22Rv1 (cell line): ENCODE results near the gene EDEM1.

Experiments used
- H3K27ac ChIP-seq: fragments of 450-650 bp; 2 replicates; pipeline ENCODE4 v1.5.1; 2017
- ZFX ChIP-seq: fragments of 450-650 bp; IDR thresholded peaks from 2 replicates; pipeline ENCODE4 v1.6.1; 2017; ENCODE audit warnings: antibody characterized with exemption, borderline replicate concordance
- TF ChIP-seq, protein P1 (sequence below): fragments of 450-650 bp; IDR thresholded peaks from 2 replicates; pipeline ENCODE4 v1.5.1; 2017; ENCODE audit warnings: mild to moderate bottlenecking

The EDEM1 gene

DNA sequence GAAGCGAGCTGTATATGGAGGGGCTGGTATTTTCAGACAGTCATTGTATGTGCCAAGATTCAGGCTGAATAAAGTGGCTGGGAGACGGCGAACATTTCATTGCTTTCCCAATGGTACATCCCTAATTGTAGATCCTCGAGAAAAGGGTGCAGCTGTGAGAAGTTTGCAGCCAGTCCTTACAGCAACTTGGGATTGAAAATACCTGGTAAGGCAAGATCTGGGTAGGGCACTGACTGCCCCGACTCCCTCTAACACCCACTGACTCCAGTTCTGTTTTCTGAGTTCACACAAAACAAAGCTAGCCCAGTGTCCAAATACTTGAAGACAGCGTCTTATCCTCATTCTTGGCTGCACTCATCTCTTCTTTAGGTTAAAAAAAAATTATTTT is 63.7 kb downstream of the EDEM1 start:
- H3K27ac ChIP-seq = no peak overlapping the region

DNA sequence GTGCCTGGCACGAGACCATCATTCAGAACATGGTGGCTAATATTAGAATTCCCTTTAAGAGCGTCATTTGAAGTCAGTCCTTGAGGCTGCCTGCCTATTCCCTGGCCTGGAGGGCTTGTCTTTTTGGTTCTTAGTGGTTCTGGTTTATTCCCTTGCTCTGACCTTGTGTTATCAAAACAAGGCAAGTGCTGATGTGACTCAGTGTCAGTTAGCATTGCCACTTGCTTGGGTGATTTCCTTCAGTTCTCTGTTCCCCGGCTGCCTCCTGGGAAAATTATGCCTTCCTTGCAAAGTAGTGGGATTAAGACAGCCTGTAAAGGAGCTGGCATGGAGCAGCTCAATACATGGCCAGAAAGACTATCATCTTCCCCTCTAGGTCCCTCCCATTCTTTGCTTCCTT is 64.6 kb downstream of the EDEM1 start:
- TF ChIP-seq ZFX = no peak
- TF ChIP-seq, protein P1, sequence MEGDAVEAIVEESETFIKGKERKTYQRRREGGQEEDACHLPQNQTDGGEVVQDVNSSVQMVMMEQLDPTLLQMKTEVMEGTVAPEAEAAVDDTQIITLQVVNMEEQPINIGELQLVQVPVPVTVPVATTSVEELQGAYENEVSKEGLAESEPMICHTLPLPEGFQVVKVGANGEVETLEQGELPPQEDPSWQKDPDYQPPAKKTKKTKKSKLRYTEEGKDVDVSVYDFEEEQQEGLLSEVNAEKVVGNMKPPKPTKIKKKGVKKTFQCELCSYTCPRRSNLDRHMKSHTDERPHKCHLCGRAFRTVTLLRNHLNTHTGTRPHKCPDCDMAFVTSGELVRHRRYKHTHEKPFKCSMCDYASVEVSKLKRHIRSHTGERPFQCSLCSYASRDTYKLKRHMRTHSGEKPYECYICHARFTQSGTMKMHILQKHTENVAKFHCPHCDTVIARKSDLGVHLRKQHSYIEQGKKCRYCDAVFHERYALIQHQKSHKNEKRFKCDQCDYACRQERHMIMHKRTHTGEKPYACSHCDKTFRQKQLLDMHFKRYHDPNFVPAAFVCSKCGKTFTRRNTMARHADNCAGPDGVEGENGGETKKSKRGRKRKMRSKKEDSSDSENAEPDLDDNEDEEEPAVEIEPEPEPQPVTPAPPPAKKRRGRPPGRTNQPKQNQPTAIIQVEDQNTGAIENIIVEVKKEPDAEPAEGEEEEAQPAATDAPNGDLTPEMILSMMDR = no peak
- H3K27ac ChIP-seq = no peak overlapping the region

More for the DNA sequence above, 63.7 kb downstream of the EDEM1 start:
- TF ChIP-seq, protein P1 = no peak
- no peak for TF ChIP-seq ZFX

GRCh38 chr3:5254281-5255048 is 67.0 kb downstream of the EDEM1 start:
- TF ChIP-seq, protein P1 = no peak
- TF ChIP-seq ZFX = no peak

DNA sequence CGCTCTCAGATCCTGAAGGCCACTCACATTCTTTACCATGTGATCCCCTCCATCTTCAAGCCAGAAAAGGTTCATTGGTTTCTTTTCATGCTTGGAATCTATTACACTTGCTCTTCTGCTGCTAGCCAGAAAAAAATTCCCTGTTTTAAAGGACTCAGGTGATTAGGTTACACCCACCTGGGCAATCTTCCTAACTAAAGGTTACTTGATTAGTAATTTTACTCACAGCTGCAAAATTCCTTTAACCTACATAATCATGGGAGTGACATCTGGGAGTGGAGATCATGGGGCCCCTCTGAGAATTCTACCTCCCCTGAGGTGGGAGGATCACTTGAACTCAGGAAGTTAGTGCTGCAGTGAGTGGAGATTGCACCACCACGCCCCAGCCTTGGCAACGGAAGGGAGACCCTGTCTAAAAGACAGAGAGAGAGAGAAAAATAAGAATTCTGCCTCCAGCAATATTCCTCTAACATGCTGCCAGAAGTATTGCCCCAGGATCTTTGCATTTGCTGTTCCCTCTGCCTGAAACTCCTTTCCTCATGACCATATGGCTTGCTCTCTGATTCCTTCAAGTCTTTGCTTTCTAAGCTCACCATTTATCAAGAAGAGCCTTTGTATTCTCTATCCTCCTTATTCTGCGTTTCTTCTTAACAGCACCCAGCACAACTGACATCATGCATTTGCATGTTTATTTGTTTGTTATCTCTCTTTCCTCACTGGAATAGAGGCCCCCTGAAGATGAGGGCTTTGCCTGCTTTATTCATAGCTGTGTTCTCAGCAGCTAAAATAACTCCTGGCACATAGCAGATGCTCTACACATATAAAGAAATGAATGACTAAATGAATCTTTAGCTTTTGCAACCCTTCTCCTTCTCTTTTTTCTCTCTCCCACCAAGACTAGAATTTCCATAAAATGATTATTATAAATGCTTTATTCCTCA is 68.2 kb downstream of the EDEM1 start:
- no peak overlapping the region for H3K27ac ChIP-seq
- TF ChIP-seq, protein P1 = no peak
- TF ChIP-seq ZFX = no peak

More at GRCh38 chr3:5254281-5255048, 67.0 kb downstream of the EDEM1 start:
- H3K27ac ChIP-seq = no peak overlapping the region

DNA sequence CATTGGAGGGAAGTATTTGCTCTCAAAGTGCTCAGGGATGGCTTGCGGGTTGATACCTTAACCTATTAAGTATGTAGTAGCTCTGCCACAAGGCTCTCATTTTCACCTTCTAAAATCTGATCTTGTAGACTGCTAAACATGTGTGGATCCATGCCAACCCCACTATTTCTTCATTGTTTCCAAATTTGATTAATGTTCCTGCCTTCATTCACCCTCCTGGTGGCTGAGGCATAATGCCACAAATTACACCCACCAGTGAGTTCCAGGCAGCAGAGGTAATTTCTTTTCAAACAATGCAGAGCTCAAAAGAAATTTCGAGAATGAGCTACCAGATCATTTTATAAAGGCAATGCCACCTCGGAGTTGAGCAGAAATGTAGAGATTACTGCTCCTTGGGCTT is 71.0 kb downstream of the EDEM1 start:
- no peak overlapping the region for H3K27ac ChIP-seq
- no peak for TF ChIP-seq ZFX

DNA sequence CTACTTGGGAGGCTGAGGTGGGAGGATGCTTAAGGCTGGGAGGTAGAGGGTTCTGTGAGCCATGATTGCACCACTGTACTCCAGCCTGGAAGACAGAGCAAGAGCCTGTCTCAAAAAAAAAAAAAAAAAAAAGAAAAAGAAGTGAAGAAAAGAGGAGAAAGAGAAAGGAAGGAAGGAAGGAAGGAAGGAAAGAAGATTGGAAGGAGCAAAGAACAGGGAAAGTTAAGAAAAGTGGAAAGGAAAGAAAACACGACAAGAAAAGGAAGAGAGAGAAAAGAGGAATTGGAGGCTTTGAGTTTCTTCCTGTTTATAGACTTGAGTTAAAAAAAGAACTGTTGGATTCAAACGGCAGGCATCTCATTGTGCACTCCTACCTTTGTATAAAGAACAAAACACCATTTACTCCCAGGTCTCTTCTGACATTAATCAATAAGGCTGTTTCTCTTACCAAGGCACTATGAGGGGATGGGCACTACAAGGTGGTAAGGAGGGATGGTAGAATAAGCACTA is 73.5 kb downstream of the EDEM1 start:
- no peak overlapping the region for H3K27ac ChIP-seq
- TF ChIP-seq, protein P1 = no peak
- no peak for TF ChIP-seq ZFX

DNA sequence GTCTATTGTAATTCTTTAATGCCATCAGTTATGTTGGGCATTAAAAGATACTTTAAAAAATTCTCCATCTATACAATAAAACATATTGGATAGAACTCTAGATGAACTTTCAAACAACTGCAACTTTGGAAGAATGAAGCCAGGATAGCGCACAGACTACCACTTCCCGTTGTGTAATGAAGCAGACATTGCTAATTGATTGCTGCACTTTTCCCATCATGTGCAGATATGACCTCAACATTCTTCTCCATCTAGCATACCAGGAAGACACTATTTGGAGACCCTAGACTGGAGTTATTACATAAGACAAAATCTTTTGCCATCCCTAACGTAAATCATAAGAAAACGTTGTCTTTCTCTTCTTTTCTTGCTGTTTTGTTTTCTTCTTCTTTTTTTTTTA is 75.0 kb downstream of the EDEM1 start:
- TF ChIP-seq ZFX = no peak
- TF ChIP-seq, protein P1 = no peak
- H3K27ac ChIP-seq = no peak overlapping the region
